NOMO-1 (cell line): Measurements from ENCODE around the gene CPLX3.
A peak's percentile ranks its signal among the peaks of the same experiment; 100 is the strongest.

Experiments
- DNase-seq, 2 experiments: peaks; one replicate each; lab custom pipeline; 2025; ENCODE audit not compliant: unreplicated experiment in 2 of 2; lab: John Stamatoyannopoulos, UW

Gene CPLX3

DNA sequence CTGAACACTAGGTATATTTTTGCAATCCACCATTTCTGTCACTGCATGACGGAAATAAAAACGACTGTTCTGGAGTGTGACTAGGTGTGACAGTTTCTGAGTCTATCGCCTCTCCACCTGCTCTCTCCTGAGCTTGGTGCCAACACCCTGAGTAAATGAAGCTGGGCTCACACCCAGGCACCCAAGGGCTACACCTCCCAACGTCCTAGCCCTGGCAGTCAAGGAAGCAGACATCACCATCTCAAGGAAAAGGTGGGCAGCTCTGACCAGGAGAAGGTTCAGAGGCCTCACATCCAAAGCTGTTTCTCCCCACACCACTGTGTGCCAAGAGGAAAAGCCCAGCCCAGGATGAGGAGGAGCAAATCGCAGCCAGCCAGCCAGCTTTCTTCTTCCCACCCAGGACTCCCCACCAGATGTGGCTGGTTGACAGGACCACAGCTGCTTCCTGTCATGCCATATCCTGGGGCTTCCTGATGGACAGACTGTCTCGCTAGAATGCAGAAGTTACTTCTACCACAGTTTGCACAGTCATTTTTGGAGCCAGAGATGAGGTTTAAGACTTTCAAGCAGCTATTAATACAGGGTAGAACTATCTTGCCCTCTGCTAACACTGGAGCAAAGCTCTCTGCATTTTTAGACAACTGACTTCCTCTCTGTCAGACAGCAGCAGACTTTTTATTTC, 43.4 kb downstream of the CPLX3 start:
- peak; percentile 91 to 97 for DNase-seq

DNA sequence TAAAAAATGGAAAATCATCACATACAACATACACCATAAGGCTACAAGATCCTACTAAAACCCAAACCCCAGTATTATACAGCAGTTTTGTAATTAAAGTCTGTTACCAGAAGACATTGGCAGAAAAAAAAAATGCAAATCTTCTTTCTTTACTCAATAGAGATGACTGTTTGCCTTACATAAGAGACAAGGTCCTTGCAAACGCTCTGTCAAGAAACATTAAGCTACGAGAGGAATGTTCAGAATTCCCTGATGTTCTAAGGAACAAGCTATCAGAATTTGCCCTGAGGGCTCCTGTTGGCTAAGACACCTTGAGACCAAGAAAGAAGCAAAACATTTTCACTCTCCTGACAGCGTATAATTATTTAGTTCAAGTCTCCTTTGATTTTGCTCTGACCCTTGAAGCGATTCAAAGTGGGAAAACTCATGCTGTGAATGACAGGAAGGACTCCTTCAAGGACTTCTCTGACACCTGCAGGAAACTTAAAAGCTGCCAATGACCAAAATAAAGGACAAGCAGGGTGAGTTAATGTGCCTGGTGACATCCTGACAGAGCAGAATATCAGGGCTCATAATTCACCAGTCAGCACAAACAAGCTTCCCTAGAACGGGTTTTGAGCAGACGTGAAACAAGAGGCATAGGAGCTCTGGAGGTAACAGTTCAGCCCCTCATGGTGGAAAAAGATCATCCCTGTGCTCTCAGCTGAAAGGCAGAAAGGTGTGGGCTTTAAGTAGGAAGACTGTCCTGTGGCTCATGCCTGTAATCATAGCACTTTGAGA, 44.2 kb downstream of the CPLX3 start:
- DNase-seq: peak in 1 of 2 experiments; percentile 56

DNA sequence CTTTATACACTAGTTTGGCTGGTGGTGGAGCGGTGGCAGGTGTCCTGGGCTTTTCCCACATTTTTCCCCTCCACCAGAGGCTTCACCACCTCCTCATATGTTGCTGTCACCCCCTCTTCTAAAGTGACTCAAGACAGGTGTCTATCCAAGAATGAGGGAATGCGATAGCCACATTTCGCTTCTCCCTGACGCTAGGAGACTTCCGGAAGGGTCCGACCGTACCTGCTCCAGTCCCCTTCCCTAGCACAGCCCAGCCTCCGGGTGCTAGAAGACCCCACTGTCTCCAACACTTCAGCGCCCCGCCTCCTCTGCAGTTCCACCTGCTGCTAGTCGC, 46.2 kb downstream of the CPLX3 start:
- no peak for DNase-seq

DNA sequence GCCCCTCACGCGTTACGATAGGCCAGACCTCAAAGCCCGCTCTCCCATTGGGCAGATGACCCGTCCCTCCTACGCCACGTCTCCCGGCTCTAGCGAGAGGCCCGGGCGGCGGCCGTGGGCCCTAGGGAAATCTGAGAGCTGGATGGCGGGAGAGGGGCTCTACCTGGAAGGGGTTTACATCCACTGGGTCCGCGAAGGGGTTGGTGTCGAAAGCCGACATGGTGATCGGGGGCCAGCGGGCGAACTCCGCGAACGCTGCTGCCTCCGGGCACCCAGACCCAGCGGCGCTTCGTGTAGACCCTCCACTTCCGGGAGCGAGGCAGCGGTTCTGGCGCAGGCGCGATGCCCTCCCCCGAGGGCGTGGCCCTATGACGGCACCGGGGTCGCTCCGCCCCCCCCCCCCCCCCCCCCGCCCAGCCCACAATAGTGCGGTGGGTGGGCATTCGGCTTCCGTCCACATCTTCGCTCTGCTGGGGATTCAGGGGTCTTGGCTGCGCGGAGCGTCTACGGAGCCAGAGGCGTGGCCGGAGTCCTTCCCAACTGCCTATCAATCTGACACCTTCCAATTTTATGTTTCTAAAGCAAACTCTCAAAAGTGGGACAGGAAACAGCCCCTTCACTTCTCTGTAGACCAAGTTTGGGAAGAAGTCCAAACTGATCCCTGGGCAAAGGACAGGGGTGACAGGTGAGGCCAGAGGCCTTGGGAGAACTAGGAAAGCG, 46.8 kb downstream of the CPLX3 start, which contains the start of gene SCAMP2:
Gene SCAMP2, minus strand, starts transcription at position 330 of the 720 bp plus-strand sequence. Its CDS starts 110 bp downstream, at position 220.
- peak; percentile 91 to 93 for DNase-seq

DNA sequence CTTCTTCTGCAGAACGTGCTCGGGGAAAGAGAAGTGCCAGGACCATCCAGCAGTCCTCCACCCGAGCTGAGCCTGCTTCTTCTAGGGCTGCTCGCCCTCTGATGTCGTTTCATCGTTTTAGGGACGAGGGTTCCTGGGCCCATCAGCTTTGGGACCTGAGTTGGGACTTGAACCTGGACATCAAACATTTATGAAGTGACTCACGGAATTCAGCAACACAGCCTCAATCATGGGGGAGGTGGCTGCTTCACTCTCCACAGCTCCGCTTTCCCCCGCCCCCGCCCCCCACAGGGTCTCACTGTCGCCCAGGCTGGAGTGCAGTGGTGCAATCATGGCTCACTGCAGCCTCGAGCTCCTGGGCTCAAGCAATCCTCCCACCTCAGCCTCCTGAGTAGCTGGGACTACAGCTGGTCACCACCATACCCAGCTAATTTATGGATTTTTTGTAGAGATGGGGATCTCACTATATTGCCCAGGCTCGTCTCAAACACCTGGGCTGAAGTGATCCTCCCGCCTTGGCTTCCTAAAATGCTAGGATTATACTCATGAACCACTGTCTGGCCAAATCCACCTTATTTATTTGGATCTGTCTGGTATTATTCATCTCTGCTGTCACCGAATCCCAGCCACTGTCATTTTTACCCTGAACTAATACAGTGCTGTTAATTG, 47.5 kb downstream of the CPLX3 start:
- DNase-seq: peak in 1 of 2 experiments; percentile 17

DNA sequence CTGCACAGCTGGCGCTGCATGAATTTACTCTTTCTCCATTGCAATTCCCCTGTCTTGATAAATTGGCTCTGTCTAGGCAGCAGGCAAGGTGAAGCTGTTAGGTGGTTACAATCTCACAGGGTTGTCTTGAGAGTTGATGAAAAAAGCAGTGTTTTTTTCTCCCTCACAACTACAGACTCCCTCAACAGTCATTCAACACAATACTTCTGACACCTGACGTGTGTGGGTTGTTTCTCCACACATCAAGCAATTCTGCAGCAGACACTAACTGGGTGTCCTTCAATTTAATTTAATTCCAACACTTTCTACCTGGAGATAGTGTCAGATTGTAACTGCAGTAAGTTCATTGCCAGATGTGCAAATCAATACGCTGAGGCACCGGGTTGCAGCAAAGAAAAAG, 51.8 kb downstream of the CPLX3 start:
- no peak for DNase-seq
